ENCODE data around the gene SKAP2. TPM values are rescaled to one million over a fixed set of nuclear protein-coding genes. Genes with fewer than 3 reads are reported as not detected.

The SKAP2 gene
- polyA plus RNA-seq, 1 of the 3 experiments (the other 2 are of a cell fraction): 0.69 TPM

- Histone ChIP-seq H3K4me1 (ENCODE audit: control insufficient read depth in 1 of 2, insufficient read depth in 2 of 2, low read depth in 1 of 2, low read length in 1 of 2) (no peaks in the 10 kb centered on the region), H4K20me1 (ENCODE audit: insufficient read depth) (no peaks in the 10 kb centered on the region), H3K9me2 (no peaks in the 10 kb centered on the region; the same call in 1 of the 2 replicates), H3K4me2 (no peak overlapping the region), H3K36me3 (replicated peaks in 1 of 2; ENCODE audit: control insufficient read depth in 1 of 2, insufficient read depth in 2 of 2, low read length in 1 of 2) (no peaks in the 10 kb centered on the region), H3K79me2 (ENCODE audit: insufficient read depth) (no peaks in the 10 kb centered on the region), H3K27me3 (ENCODE audit: insufficient read depth) (peaks cover 5% of the 10 kb centered on the region; the same call in 1 of the 2 replicates), H3K9me3 (no peaks in the 10 kb centered on the region), H3K9ac (no peak overlapping the region), H3F3A (replicated peaks; ENCODE audit: insufficient read depth) (no peaks in the 10 kb centered on the region), H3K27ac (ENCODE audit: low read depth in 2 of 2, low read length in 1 of 2) (no peak overlapping the region), H3K4me3 (ENCODE audit: low read depth in 2 of 2, low read length in 1 of 2) (no peak overlapping the region), H2AFZ (ENCODE audit: low read depth) (no peak overlapping the region)
- ChIA-PET CTCF (interaction anchor here (1.2 kb wide), 1 partner anchor 10 kb away, joined by 3 read pairs; no protein-coding TSS in a partner anchor), POLR2A (no interaction called here)
- DNase-seq: no peak
- WGBS (ENCODE audit: low lambda C conversion rate): 6% methylated on average over 1 of the region's 1 CpG
- TF ChIP-seq RAD21 (IDR thresholded peaks at IDR 0.05; ENCODE audit: low read length) (no peak), RFX5 (IDR thresholded peaks at IDR 0.05; ENCODE audit: low read length) (no peak), POLR2AphosphoS5 (IDR thresholded peaks at IDR 0.05; ENCODE audit: low read depth, low read length) (no peak), GABPA (IDR thresholded peaks at IDR 0.05; ENCODE audit: low read depth) (no peak), TAF1 (IDR thresholded peaks at IDR 0.05; ENCODE audit: borderline replicate concordance, low read depth, low read length) (no peak), NRF1 (IDR thresholded peaks at IDR 0.05; ENCODE audit: low read depth, low read length) (no peak), NFIC (IDR thresholded peaks at IDR 0.05; ENCODE audit: borderline replicate concordance) (no peak), FOXJ3 (CRISPR knock-in tag; IDR thresholded peaks at IDR 0.05) (no peak), RCOR1 (IDR thresholded peaks at IDR 0.05; ENCODE audit: low read length) (no peak), TCF12 (IDR thresholded peaks at IDR 0.05) (no peak), EP300 (IDR thresholded peaks at IDR 0.05; ENCODE audit: borderline replicate concordance in 1 of 2, low read depth in 1 of 2, low read length in 1 of 2) (no peak), MAX (IDR thresholded peaks at IDR 0.05; ENCODE audit: low read depth) (no peak), MXI1 (IDR thresholded peaks at IDR 0.05; ENCODE audit: low read depth, low read length) (no peak), PBX3 (IDR thresholded peaks at IDR 0.05) (no peak)
- TF ChIP-seq, protein P1, sequence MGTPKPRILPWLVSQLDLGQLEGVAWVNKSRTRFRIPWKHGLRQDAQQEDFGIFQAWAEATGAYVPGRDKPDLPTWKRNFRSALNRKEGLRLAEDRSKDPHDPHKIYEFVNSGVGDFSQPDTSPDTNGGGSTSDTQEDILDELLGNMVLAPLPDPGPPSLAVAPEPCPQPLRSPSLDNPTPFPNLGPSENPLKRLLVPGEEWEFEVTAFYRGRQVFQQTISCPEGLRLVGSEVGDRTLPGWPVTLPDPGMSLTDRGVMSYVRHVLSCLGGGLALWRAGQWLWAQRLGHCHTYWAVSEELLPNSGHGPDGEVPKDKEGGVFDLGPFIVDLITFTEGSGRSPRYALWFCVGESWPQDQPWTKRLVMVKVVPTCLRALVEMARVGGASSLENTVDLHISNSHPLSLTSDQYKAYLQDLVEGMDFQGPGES (IDR thresholded peaks at IDR 0.05; ENCODE audit: low read depth, low read length): no peak
- TF ChIP-seq, protein P2, sequence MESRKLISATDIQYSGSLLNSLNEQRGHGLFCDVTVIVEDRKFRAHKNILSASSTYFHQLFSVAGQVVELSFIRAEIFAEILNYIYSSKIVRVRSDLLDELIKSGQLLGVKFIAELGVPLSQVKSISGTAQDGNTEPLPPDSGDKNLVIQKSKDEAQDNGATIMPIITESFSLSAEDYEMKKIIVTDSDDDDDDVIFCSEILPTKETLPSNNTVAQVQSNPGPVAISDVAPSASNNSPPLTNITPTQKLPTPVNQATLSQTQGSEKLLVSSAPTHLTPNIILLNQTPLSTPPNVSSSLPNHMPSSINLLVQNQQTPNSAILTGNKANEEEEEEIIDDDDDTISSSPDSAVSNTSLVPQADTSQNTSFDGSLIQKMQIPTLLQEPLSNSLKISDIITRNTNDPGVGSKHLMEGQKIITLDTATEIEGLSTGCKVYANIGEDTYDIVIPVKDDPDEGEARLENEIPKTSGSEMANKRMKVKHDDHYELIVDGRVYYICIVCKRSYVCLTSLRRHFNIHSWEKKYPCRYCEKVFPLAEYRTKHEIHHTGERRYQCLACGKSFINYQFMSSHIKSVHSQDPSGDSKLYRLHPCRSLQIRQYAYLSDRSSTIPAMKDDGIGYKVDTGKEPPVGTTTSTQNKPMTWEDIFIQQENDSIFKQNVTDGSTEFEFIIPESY (IDR thresholded peaks at IDR 0.05; ENCODE audit: borderline replicate concordance, low read depth): no peak
These were observed 35.1 kb upstream of the SKAP2 start for GRCh38 chr7:26899519-26899918.
